ENCODE measurements around the gene RHOJ.

- TF ChIP-seq CTCF (IDR thresholded peaks at IDR 0.05) (no peak), ZFX (IDR thresholded peaks at IDR 0.05; ENCODE audit: borderline replicate concordance) (no peak)
Measured at GRCh38 chr14:63268771-63269170, 64.5 kb downstream of the RHOJ start.
